CD14-positive monocyte (primary cell): ENCODE measurements around the gene CUEDC1. TPM values are rescaled to one million over a fixed set of nuclear protein-coding genes. Genes with fewer than 3 reads are reported as not detected.

Experiments
- DNase-seq, 3 donors: peaks; one replicate each; pipeline ENCODE4 v3.0.0-alpha.2; 2011 to 2022
- H2AFZ ChIP-seq: 2 replicates; pipeline ENCODE4 v1.6.0; 2012; ENCODE audit warnings: mild to moderate bottlenecking, low read depth, low read length, inconsistent platforms; ENCODE audit not compliant: insufficient read depth, poor library complexity, severe bottlenecking
- H3K27ac ChIP-seq, 2 donors: 1 replicate in 1 of 2; 2 replicates in 1 of 2; pipeline ENCODE4 v1.5.1; 2012 to 2013; ENCODE audit warnings: low read length in 2 of 2, control low read depth in 1 of 2, inconsistent platforms in 1 of 2, low read depth in 1 of 2, mild to moderate bottlenecking in 1 of 2
- H3K27me3 ChIP-seq, 2 donors: one replicate each; pipeline versions ENCODE4 v1.6.0 to v1.6.1; 2011 to 2013; ENCODE audit warnings: low read length in 2 of 2; ENCODE audit not compliant: control insufficient read depth in 2 of 2, insufficient read depth in 2 of 2
- H3K36me3 ChIP-seq, 2 donors: replicated peaks in 1 of 2; 1 replicate in 1 of 2; 2 replicates in 1 of 2; pipeline versions ENCODE4 v1.5.1 to v1.6.1; 2012 to 2013; ENCODE audit warnings: low read length in 2 of 2, control low read depth in 1 of 2, inconsistent platforms in 1 of 2, mild to moderate bottlenecking in 1 of 2; ENCODE audit not compliant: insufficient read depth in 2 of 2, control insufficient read depth in 1 of 2
- H3K4me1 ChIP-seq, 2 donors: 1 replicate in 1 of 2; 2 replicates in 1 of 2; pipeline versions ENCODE4 v1.5.1 to v1.6.1; 2012 to 2013; ENCODE audit warnings: low read length in 2 of 2, control low read depth in 1 of 2, inconsistent platforms in 1 of 2, mild to moderate bottlenecking in 1 of 2, moderate library complexity in 1 of 2; ENCODE audit not compliant: insufficient read depth in 2 of 2, control insufficient read depth in 1 of 2
- H3K4me2 ChIP-seq: replicated peaks from 2 replicates; pipeline ENCODE3; 2012; ENCODE audit warnings: low read length, moderate library complexity, mild to moderate bottlenecking; ENCODE audit not compliant: poor library complexity, severe bottlenecking; ENCODE audit errors: extremely low read depth
- H3K4me3 ChIP-seq, 3 experiments: fragments of 200-600 bp in 1 of 3; sonication (generic) in 1 of 3; replicated peaks in 1 of 3; 1 replicate in 2 of 3; 2 replicates in 1 of 3; pipeline ENCODE4 v1.5.1; 2011 to 2013; ENCODE audit warnings: low read length in 3 of 3, mild to moderate bottlenecking in 3 of 3, control low read depth in 2 of 3, low read depth in 2 of 3, inconsistent platforms in 1 of 3, moderate library complexity in 1 of 3
- H3K79me2 ChIP-seq: 2 replicates; pipeline ENCODE4 v1.6.0; 2012; ENCODE audit warnings: mild to moderate bottlenecking, control low read depth, inconsistent platforms, low read length, moderate library complexity; ENCODE audit not compliant: insufficient read depth
- H3K9ac ChIP-seq: 2 replicates; pipeline ENCODE4 v1.6.0; 2017; ENCODE audit warnings: low read length, mild to moderate bottlenecking; ENCODE audit not compliant: insufficient read depth, poor library complexity, severe bottlenecking
- H3K9me3 ChIP-seq, 2 donors: replicated peaks in 1 of 2; 1 replicate in 1 of 2; 2 replicates in 1 of 2; pipeline versions ENCODE4 v1.5.1 to v1.6.1; 2012 to 2013; ENCODE audit warnings: low read length in 2 of 2, control low read depth in 1 of 2; ENCODE audit not compliant: control insufficient read depth in 1 of 2, insufficient read depth in 1 of 2
- H4K20me1 ChIP-seq: 2 replicates; pipeline ENCODE4 v1.6.0; 2012; ENCODE audit warnings: mild to moderate bottlenecking, low read length, control low read depth, moderate library complexity; ENCODE audit not compliant: insufficient read depth
- H3K27ac Mint-ChIP-seq, 7 donors: one replicate each; pipeline ENCODE4 v1.8.0; 2020; ENCODE audit warnings: mild to moderate bottlenecking in 7 of 7, mixed read lengths in 7 of 7, moderate library complexity in 6 of 7, inconsistent platforms in 2 of 7
- H3K27me3 Mint-ChIP-seq, 3 donors: one replicate each; pipeline ENCODE4 v1.8.0; 2021 to 2022; ENCODE audit warnings: low read depth in 3 of 3, mild to moderate bottlenecking in 3 of 3, mixed read lengths in 3 of 3, moderate library complexity in 3 of 3, inconsistent platforms in 1 of 3
- H3K36me3 Mint-ChIP-seq, 2 donors: one replicate each; pipeline ENCODE4 v1.8.0; 2020; ENCODE audit warnings: mixed read lengths in 2 of 2, inconsistent platforms in 1 of 2, mild to moderate bottlenecking in 1 of 2
- H3K4me1 Mint-ChIP-seq: one replicate; pipeline ENCODE4 v1.8.0; 2020; ENCODE audit warnings: mild to moderate bottlenecking, mixed read lengths
- H3K4me3 Mint-ChIP-seq, 2 donors: one replicate each; pipeline ENCODE4 v1.8.0; 2020; ENCODE audit warnings: mild to moderate bottlenecking in 2 of 2, mixed read lengths in 2 of 2, moderate library complexity in 1 of 2
- H3K9me3 Mint-ChIP-seq, 7 donors: one replicate each; pipeline ENCODE4 v1.8.0; 2020 to 2022; ENCODE audit warnings: mixed read lengths in 7 of 7, mild to moderate bottlenecking in 6 of 7, moderate library complexity in 6 of 7, inconsistent platforms in 2 of 7
- CTCF ChIP-seq: fragments of 200-600 bp; IDR thresholded peaks from one replicate; pipeline ENCODE4 v1.8.0; 2022; ENCODE audit warnings: antibody characterized with exemption, mild to moderate bottlenecking
- WGBS: methylation state at CpG from one replicate; pipeline ENCODE4 v1.1.5; 2013; ENCODE audit warnings: missing lambda C conversion rate; ENCODE audit not compliant: insufficient coverage; 5-methylcytosine and 5-hydroxymethylcytosine counted together
- intact Hi-C, 2 donors: fragments of 100-400 bp; cut with micrococcal nuclease; formaldehyde crosslinking; loops; one replicate each; pipeline versions ENCODE4 v1.15.0 to v1.15.1; 2023
- polyA plus RNA-seq, 3 donors: library from polyadenylated mRNA; depleted of rRNA in 1 of 3; unstranded in 2 of 3; stranded (reverse) in 1 of 3; fragments of 300-500 nt in 2 of 3; fragments of >200 nt in 1 of 3; fragmentation: Illumina TruSeq in 2 of 3; gene quantifications; 1 replicate in 2 of 3; 2 replicates in 1 of 3; pipeline ENCODE4 v1.2.3, GENCODE V29; 2012 to 2021

CUEDC1 gene
- polyA plus RNA-seq, 3 donors: 4.2 to 31.0 (median 4.3) TPM

- Mint-ChIP-seq H3K4me1 (peaks cover 12% of the 10 kb centered on the region), H3K9me3 (no peaks in the 10 kb centered on the region), H3K27ac (peak overlapping the region in 1 of 7 donors; percentile 53), H3K27me3 (peaks cover 8 to 17% (median 14%) of the 10 kb centered on the region in 3 donors), H3K4me3 (no peak overlapping the region), H3K36me3 (peaks cover 13 to 15% of the 10 kb centered on the region in 2 donors)
- Histone ChIP-seq H3K27me3 (no peaks in the 10 kb centered on the region), H3K4me3 (no peak overlapping the region), H2AFZ (no peak overlapping the region), H3K79me2 (no peaks in the 10 kb centered on the region), H3K4me1 (peaks cover 4 to 7% of the 10 kb centered on the region in 2 donors), H3K9ac (no peak overlapping the region), H3K4me2 (no peak overlapping the region), H3K27ac (no peak overlapping the region), H3K36me3 (no peaks in the 10 kb centered on the region), H4K20me1 (peaks cover 42% of the 10 kb centered on the region), H3K9me3 (no peaks in the 10 kb centered on the region)
- TF ChIP-seq CTCF: no peak
- no peak for DNase-seq
- intact Hi-C loops: loop anchor here in 1 of 2 donors (5.0 kb wide), 1 partner anchor 55 kb away; no protein-coding TSS in a partner anchor
- 80% methylated on average over 1 of the region's 5 CpGs for WGBS
Observed at GRCh38 chr17:57927048-57927723, 28.0 kb downstream of the CUEDC1 start.

GRCh38 chr17:57926723-57927047, 28.5 kb downstream of the CUEDC1 start:
- no peak for TF ChIP-seq CTCF
- Histone ChIP-seq H3K27me3 (no peaks in the 10 kb centered on the region), H3K4me3 (no peak overlapping the region), H3K9ac (no peak overlapping the region), H4K20me1 (peaks cover 40% of the 10 kb centered on the region), H3K27ac (no peak overlapping the region), H3K36me3 (no peaks in the 10 kb centered on the region), H3K9me3 (no peaks in the 10 kb centered on the region), H2AFZ (no peak overlapping the region), H3K4me1 (peaks cover 4 to 7% of the 10 kb centered on the region in 2 donors), H3K4me2 (no peak overlapping the region), H3K79me2 (no peaks in the 10 kb centered on the region)
- Mint-ChIP-seq H3K27me3 (peaks cover 5 to 21% (median 10%) of the 10 kb centered on the region in 3 donors), H3K36me3 (peaks cover 10 to 11% of the 10 kb centered on the region in 2 donors), H3K9me3 (no peaks in the 10 kb centered on the region), H3K4me1 (peaks cover 14% of the 10 kb centered on the region), H3K4me3 (peak overlapping the region in 1 of 2 donors; percentile 53), H3K27ac (peak overlapping the region in 1 of 7 donors; percentile 72)
- WGBS: 56% methylated on average over 4 of the region's 7 CpGs
- no peak for DNase-seq
- intact Hi-C loops: loop anchor here in 1 of 2 donors (5.0 kb wide), 1 partner anchor 54 kb away; no protein-coding TSS in a partner anchor
